NCI-H1105 (cell line): Measurements from ENCODE around the gene TICAM1.
A peak's percentile ranks its signal among the peaks of the same experiment; 100 is the strongest.
"Not testable (repeated sequence)": the region's sequence is repeated elsewhere in the genome, so short reads cannot be mapped to it uniquely, and the experiment has no call there.

Experiments
- DNase-seq: peaks from one replicate; lab custom pipeline; 2025; lab: John Stamatoyannopoulos, UW

Gene TICAM1

GRCh38 chr19:4803736-4804695 is 27.5 kb downstream of the TICAM1 start:
- DNase-seq: peak; percentile 42

GRCh38 chr19:4802711-4803110 is 28.8 kb downstream of the TICAM1 start:
- DNase-seq: no peak

GRCh38 chr19:4801085-4801619 is 30.4 kb downstream of the TICAM1 start:
- no peak for DNase-seq

- DNase-seq: no peak
These were observed 30.9 kb downstream of the TICAM1 start for GRCh38 chr19:4800591-4801081.

- DNase-seq: no peak
These were observed 36.1 kb downstream of the TICAM1 start for GRCh38 chr19:4795400-4795799.

GRCh38 chr19:4794971-4795370 is 36.5 kb downstream of the TICAM1 start:
- no peak for DNase-seq

GRCh38 chr19:4793278-4793677 is 38.2 kb downstream of the TICAM1 start:
- not testable (repeated sequence) for DNase-seq

- DNase-seq: not testable (repeated sequence)
These were observed 38.7 kb downstream of the TICAM1 start for GRCh38 chr19:4792866-4793195.

GRCh38 chr19:4792019-4792865 is 39.3 kb downstream of the TICAM1 start:
- not testable (repeated sequence) for DNase-seq

- peak; percentile 100 for DNase-seq
These were observed 40.1 kb downstream of the TICAM1 start, which contains the start of gene FEM1A for GRCh38 chr19:4791183-4792018. Gene FEM1A, plus strand, starts transcription at chr19:4791734. Its CDS starts 121 bp downstream, at chr19:4791855.

- DNase-seq: not testable (repeated sequence)
These were observed 45.0 kb downstream of the TICAM1 start for GRCh38 chr19:4786412-4787016.

GRCh38 chr19:4781801-4782200 is 49.7 kb downstream of the TICAM1 start:
- DNase-seq: no peak

- no peak for DNase-seq
These were observed 50.7 kb downstream of the TICAM1 start for GRCh38 chr19:4780860-4781259.

- DNase-seq: not testable (repeated sequence)
These were observed 53.4 kb downstream of the TICAM1 start for GRCh38 chr19:4778124-4778523.

- DNase-seq: no peak
These were observed 54.9 kb downstream of the TICAM1 start for GRCh38 chr19:4776436-4777211.

GRCh38 chr19:4775627-4776152 is 55.8 kb downstream of the TICAM1 start:
- DNase-seq: no peak

GRCh38 chr19:4774136-4774535 is 57.4 kb downstream of the TICAM1 start:
- DNase-seq: no peak

GRCh38 chr19:4773047-4773640 is 58.4 kb downstream of the TICAM1 start:
- no peak for DNase-seq

- DNase-seq: no peak
These were observed 58.9 kb downstream of the TICAM1 start for GRCh38 chr19:4772566-4772965.
